ENCODE measurements around the gene SFTA2.
"Not testable (repeated sequence)": the region's sequence is repeated elsewhere in the genome, so short reads cannot be mapped to it uniquely, and the experiment has no call there.

The SFTA2 gene

DNA sequence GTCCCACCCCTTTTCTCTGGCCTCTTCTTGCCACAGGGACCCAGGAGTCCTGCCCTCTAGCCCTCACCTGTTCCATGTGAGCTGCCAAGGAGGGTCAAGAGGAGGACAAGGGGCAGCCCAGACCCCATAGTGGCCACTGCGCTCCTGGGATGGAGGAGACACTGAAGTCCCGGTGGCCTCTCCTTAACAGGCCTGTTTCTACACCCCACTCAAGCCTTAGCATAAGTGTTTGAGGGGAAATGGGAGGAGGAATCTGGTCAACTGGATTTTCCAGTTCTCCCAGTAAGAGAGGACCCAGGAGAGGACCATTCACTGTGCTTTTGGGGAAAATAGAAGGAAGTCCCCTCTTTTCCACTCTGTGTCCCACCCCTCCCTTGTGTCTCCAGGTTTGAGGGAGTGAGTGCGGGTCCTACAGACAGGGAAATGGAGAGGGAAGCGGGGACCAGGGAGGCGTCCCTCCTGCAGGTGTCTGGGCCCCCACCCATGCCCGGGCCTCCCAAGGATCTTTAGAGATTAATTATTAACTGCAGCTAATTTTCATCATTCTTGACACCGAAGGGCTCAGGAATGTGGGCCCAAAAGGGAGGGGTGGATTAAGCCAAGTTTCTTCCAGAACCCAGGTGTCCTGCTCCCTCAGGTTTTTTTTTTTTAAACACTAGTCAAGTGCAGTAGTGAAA lies at the start of gene SFTA2:
Gene SFTA2, minus strand, starts transcription at position 202 of the 677 bp plus-strand sequence. Its CDS starts 74 bp downstream, at position 128.
- DNase-seq (ENCODE audit: low read depth): no peak

DNA sequence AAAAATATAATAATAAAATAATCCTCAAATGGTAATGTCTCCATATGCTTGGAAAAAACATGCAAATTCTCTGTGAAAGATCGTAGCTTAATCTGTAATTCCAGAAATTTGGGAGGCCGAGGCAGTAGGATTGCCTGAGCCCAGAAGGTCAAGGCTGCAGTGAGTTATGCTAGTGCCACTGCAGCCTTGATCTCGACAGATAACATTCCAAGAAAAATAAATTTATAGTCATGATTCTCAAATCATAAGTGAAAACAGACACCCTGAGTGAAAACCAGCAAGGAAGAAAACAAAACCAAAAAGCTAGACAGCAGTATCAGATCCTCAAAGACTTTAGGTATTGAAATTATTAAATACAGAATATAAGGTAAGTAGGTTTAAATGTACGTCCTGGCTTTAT lies 47.7 kb upstream of the SFTA2 start:
- DNase-seq (ENCODE audit: low read depth): no peak

DNA sequence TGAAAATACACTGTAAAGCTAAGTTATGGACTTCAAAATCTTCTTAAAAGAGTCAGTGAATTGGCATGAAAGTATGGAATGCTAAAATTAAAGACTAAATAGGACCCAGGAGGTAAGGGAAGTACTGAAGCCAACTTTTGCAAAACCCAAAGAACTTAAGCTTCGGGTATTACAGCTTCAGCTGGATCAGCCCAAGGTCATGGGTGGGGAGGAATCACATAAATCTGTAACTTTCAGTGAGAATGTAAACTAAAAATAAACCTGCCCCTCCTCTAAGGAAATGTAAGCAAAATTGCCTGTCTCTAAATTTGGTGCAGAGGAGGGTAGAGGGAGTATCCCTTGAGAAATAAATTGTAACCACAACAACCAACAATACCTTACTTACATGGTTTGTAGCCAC lies 47.2 kb upstream of the SFTA2 start:
- no peak for DNase-seq (ENCODE audit: low read depth)

DNA sequence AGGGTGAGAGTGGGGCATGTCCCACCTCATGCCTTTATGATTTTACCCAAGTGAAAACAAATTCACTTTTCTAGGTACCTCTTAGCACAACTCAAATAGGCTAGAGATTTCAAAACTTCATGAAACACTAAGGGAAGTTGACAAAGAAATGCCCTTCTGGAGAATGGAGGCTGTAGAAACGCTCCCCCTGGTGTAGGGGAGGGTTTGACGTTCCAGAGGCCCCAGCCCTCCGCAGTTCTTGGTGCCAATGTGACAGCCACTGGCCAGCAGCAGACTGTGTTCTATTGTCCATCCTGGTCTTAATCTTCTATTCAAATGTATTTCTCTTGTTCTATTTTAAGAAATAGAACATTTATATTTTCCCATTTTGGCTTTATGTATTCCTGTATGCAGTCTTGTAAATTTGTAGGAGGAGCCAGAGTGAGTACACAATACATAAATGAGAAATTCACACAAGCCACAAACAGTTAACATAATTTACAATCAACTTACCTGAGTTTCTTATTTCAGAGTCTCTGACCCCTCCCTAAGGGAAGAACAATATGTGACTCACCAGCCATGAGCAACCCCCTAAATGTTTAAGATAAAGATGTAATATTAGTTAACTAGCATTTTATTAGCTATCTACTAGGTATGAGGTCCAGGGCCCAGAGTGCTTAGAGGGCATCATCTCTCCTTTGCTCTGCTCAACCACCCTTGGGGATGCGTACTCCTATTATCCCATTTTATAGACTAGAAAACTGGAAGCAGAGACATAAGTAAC lies 42.7 kb upstream of the SFTA2 start:
- no peak for DNase-seq (ENCODE audit: low read depth)

- no peak for DNase-seq (ENCODE audit: low read depth)
Measured at GRCh38 chr6:30972816-30973215, 40.8 kb upstream of the SFTA2 start.

DNA sequence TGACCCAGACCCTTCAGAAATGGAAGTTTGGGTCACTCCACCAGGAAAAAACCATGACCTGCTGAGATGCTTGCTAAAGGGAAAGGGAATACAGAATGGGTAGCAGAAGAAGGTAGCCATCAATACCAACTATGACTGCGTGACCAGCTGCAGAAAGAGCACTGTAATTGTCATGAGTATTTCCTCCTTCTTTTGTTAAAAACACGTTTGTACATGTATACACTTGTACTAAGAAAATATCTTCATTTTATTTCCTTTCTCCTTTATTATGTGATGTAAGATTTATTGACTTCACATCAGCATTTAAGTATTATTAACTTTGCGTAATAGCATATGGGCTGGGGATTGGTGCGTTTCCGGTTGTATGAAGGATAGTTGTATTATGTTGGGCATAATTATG lies 39.0 kb upstream of the SFTA2 start:
- no peak for DNase-seq (ENCODE audit: low read depth)

GRCh38 chr6:30969171-30969570 lies 37.2 kb upstream of the SFTA2 start:
- DNase-seq (ENCODE audit: low read depth): not testable (repeated sequence)

DNA sequence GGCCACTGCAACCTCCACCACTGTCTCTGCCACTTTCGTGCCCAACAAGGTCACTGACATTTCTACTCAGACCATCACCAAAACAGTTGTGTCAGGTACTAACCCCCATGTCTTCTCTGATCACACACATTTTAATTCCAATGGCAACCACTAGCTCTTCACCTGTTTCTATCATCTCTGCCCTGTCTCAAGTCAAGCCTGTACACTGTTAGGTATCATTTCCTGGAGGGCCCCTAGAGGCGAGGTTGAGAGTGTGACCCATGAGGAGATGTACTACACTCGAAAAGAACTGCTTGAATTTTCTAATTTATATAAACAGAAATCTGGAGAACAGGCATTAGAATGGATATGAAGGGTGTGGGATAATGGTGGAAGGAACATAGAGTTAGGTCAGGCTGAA lies 34.2 kb upstream of the SFTA2 start:
- DNase-seq (ENCODE audit: low read depth): no peak

DNA sequence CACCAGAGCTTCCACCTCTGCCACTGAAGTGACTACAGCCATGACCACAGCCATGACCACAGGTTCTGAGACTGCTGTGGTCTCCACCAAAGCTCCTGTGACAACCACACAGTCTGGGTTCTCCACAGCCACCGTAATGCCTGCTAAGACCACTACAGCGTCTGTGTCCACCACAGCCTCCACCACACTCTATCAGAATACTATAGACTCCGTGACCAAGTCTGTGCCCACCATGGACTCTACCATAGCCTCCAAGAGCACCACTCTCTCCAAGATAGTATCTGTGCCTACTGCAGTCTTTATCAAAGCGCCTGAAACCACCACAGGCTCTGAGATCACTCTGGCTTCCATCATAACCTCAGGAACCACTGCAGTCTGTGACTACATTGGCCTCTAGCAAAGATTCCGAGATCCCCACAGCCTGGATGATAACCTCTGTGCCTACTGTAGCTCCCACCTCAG lies 33.2 kb upstream of the SFTA2 start:
- DNase-seq (ENCODE audit: low read depth): no peak

DNA sequence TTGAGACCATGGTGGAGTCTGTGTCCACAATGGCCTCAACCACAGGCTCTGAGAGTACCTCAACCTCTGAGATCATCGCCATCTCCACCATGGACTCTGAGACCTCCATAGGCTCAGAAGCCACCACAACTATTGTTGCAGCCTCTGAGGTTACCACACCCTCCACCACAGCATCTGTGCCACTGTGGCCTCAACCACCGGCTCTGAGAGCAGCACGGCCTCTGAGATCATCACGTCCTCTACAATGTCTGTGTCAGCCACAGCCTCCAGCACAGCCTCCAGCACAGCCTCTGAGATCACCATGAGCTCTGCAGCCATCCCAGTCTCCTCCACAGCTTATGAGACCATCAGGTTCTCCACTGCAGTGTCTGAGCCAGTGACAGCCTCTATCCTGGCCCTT lies 32.1 kb upstream of the SFTA2 start:
- DNase-seq (ENCODE audit: low read depth): no peak

DNA sequence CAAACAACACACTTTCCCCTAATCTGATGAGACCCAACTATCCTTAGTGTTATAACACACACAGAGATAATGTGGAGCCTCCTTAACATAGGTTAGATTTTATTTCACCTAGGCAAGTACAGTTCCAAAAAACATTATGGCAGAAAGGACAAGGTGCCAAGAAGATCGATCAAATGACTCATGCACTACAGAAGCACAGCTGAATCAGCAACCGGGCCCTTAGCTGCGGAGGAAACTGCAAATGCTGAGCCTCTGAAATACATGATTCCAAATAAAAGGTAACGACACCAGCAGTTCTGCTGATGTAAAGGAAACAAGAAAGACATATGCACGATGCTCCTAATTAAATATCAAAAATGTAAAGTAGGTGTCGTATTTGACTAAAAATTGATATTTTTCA lies 31.7 kb upstream of the SFTA2 start:
- DNase-seq (ENCODE audit: low read depth): no peak

DNA sequence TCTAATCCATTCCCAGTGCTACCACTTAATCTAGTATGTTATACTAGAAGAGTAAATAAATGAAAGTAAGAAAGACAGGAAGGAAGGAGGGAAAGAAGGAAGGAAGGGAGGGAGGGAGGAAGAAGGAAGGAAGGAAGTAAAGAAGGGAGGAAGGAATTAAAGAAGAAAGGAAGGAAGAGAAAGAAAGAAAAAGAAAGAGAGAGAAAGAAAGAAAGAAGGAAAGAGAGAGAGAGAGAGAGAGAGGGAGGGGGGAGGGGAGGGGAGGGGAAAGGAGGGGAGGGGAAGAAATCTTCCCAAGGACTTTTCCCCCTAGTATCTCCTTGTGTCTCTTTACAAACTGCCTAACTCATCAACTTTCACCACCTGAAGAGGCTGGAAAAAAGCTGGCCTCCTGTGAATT lies 30.7 kb upstream of the SFTA2 start:
- DNase-seq (ENCODE audit: low read depth): no peak

DNA sequence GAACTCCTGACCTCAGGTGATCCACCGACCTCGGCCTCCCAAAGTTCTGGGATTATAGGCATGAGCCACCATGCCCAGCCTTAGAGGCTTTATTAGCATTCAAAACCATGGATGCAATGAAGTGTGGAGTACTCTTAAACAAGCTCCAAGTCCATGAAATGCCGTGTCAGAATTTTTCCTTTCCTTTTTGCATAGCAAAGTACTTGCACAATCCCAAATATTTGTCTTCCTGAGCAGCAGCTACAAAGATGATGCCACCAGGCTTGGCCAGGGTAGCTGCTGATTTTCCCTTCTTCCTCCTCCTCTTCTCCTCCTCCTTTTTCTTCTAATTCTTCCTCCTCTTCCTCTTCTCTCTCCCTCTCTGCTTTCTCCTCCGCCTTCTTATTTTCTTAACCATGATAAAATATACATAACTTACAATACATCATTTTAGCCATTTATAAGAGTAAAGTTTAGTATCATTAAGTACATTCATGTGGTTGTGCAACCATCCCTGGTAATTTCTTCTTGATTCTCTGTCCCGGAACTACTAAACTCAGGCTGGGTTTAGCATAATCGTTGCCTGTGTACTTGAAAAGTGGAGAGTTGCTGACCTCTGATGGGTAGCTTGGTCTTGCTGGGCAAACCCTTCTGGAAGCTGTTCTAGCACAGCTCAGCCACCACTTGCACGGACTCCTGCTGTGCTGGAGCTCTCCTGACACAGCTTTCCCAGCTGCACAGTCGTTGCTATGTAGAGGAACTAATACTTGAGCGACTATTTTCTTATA lies 29.1 kb upstream of the SFTA2 start:
- DNase-seq (ENCODE audit: low read depth): no peak

- DNase-seq (ENCODE audit: low read depth): no peak
Measured at GRCh38 chr6:30957716-30958115, 25.7 kb upstream of the SFTA2 start.

DNA sequence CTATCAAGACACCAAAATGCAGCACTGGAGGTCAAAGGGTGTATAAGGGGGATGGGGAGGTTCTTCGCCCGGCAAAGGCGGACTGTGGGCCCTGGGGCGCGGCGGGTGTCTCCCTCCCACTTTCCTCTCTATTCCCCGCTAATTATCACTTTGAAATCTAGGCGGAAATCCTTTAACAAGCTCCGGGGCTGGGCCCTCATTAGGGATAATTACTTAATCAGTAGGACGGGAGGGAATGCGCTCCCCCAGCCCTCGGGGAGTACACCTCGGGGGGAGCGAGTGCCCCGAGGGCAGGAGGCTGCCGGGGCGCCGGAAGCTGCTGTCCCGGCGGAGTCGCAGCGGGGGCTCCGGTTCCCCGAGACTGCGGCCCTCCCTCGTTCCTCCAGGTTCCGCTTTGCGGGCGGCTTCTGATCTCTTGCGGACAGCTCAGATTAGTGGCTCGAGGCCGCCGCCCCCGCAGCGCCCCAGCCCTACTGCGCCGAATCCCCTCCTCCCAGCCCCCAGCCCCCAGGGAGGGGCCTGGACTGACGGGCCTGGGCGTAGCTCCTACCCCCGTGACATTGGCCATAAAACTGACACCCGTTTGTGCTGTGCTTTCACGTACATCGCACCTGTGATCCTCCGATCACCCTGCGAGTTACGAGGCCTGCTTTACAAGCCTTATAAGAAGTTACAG lies 23.5 kb upstream of the SFTA2 start:
- DNase-seq (ENCODE audit: low read depth): no peak

DNA sequence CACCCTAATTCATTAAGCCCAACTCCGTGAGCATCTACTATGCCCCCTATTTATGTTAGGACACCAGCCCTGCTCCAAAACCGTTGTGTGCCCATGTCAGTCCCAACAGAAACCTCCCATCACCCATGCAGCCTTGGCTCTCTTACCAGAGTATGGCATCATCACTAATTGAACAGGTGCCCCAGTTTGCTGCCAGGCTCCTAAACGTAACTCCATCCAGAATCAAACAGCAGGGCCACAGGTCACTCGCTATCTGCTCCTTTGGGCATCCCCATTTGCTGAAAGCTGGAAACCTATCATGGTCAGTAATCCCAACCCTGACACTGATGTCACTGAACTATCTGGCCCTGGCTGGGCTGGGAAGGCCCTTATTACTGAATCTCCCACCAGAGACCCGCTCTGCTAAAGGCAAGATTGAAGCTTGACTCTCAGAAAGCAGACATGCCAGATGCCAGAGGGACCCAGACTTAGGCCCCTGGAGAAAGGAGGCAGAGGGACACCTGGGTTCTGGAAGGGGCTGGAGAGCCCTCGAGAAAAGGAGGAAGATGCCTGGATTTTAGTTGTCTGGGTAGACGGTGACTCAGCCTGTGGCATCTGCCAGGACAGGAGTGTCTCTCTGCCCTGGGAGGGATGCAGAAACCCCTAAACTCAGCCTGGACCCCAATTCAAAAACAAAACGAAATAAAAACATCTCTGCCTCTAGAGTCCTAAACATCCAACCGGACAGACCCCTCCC lies 22.8 kb upstream of the SFTA2 start:
- no peak for DNase-seq (ENCODE audit: low read depth)

DNA sequence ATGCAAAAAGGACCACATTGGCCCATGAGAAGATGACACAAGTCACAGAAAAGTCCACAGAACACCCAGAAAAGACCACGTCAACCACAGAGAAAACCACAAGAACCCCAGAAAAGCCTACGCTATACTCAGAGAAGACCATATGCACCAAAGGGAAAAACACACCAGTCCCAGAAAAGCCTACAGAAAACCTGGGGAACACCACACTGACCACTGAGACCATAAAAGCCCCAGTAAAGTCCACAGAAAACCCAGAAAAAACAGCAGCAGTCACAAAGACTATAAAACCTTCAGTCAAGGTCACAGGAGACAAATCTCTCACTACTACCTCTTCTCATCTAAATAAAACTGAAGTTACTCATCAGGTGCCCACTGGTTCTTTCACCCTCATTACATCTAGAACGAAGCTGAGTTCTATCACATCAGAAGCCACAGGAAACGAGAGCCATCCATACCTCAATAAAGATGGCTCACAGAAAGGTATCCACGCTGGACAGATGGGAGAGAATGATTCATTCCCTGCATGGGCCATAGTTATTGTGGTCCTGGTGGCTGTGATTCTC lies 20.0 kb upstream of the SFTA2 start:
- no peak for DNase-seq (ENCODE audit: low read depth)

GRCh38 chr6:30948811-30949210 lies 16.8 kb upstream of the SFTA2 start:
- DNase-seq (ENCODE audit: low read depth): no peak

GRCh38 chr6:30947231-30947630 lies 15.3 kb upstream of the SFTA2 start:
- no peak for DNase-seq (ENCODE audit: low read depth)

DNA sequence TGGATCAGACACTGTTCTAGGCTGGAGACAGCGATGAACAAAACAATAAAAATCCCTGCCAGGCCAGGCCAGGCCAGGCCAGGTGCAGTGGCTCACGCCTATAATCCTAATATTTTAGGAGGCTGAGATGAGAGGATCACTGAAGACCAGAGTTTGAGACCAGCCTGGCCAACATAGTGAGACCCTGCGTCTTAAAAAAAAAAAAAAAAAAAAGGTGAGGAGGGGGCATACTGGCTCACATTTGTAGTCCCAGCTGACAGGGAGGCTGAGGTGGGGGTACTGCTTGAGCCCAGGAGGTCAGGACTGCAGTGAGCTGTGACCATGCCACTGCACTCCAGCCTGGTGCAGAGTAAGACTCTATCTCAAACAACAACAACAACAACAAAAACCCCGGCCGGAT lies 13.3 kb upstream of the SFTA2 start:
- no peak for DNase-seq (ENCODE audit: low read depth)

DNA sequence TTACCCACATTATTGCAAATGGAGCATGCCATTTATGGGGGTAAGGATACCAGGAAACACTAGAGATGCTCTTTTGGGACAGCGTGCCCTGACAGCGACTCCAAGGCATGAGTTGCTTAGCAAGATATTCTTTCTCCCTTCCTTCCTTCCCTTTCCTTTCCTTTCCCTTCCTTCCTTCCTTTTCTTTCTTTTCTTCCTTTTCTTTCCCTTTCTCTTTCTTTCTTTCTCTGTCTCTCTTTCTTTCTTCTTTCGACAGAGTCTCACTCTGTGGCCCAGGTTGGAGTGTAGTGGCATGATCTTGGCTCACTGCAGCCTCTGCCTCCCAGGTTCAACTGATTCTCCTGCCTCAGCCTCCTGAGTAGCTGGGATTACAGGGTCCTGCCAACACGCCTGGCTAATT lies 12.1 kb upstream of the SFTA2 start:
- no peak for DNase-seq (ENCODE audit: low read depth)
